ENCODE results near the gene TMEM167A. TPM values are rescaled to one million over a fixed set of nuclear protein-coding genes. Genes with fewer than 3 reads are reported as not detected.

The TMEM167A gene
- total RNA-seq, 1 donor from 2014 or later, result 49.1 TPM

GRCh38 chr5:83036991-83037575, 40.1 kb downstream of the TMEM167A start:
- no peaks in the 10 kb centered on the region for H3K27me3 ChIP-seq (ENCODE audit: low read depth)
- intact Hi-C loops (cut with micrococcal nuclease), result no loop called here
- peaks cover 36% of the 10 kb centered on the region for H3K4me1 ChIP-seq
- TF ChIP-seq CTCF (IDR thresholded peaks at IDR 0.05; ENCODE audit: borderline replicate concordance), result no peak
- H3K27ac ChIP-seq (replicated peaks), result no peak overlapping the region
- H3K4me3 ChIP-seq, result no peak overlapping the region
- H3K9me3 ChIP-seq (replicated peaks), result no peaks in the 10 kb centered on the region
- no peak for DNase-seq
- H3K36me3 ChIP-seq, result no peaks in the 10 kb centered on the region

GRCh38 chr5:83035373-83036100, 41.7 kb downstream of the TMEM167A start:
- H3K9me3 ChIP-seq (replicated peaks), result no peaks in the 10 kb centered on the region
- H3K4me3 ChIP-seq, result no peak overlapping the region
- intact Hi-C loops (cut with micrococcal nuclease), result no loop called here
- H3K27ac ChIP-seq (replicated peaks), result peak overlapping the region; percentile 64
- DNase-seq, result peak; percentile 66
- no peak for TF ChIP-seq CTCF (IDR thresholded peaks at IDR 0.05; ENCODE audit: borderline replicate concordance)
- peaks cover 36% of the 10 kb centered on the region for H3K4me1 ChIP-seq
- H3K36me3 ChIP-seq, result no peaks in the 10 kb centered on the region
- no peaks in the 10 kb centered on the region for H3K27me3 ChIP-seq (ENCODE audit: low read depth)

GRCh38 chr5:83034528-83035207, 42.5 kb downstream of the TMEM167A start:
- intact Hi-C loops (cut with micrococcal nuclease), result no loop called here
- TF ChIP-seq CTCF (IDR thresholded peaks at IDR 0.05; ENCODE audit: borderline replicate concordance), result no peak
- Histone ChIP-seq H3K36me3 (no peaks in the 10 kb centered on the region), H3K4me1 (peaks cover 36% of the 10 kb centered on the region), H3K27ac (replicated peaks) (peak overlapping the region; percentile 64), H3K4me3 (no peak overlapping the region), H3K9me3 (replicated peaks) (no peaks in the 10 kb centered on the region), H3K27me3 (ENCODE audit: low read depth) (no peaks in the 10 kb centered on the region)
- DNase-seq, result no peak

GRCh38 chr5:83034036-83034435, 43.2 kb downstream of the TMEM167A start:
- Histone ChIP-seq H3K4me3 (no peak overlapping the region), H3K4me1 (peaks cover 36% of the 10 kb centered on the region), H3K27me3 (ENCODE audit: low read depth) (no peaks in the 10 kb centered on the region), H3K9me3 (replicated peaks) (no peaks in the 10 kb centered on the region), H3K27ac (replicated peaks) (no peak overlapping the region), H3K36me3 (no peaks in the 10 kb centered on the region)
- no peak for DNase-seq
- intact Hi-C loops (cut with micrococcal nuclease), result no loop called here
- TF ChIP-seq CTCF (IDR thresholded peaks at IDR 0.05; ENCODE audit: borderline replicate concordance), result no peak

GRCh38 chr5:83031381-83031780, 45.8 kb downstream of the TMEM167A start:
- no peak for TF ChIP-seq CTCF (IDR thresholded peaks at IDR 0.05; ENCODE audit: borderline replicate concordance)
- no peaks in the 10 kb centered on the region for H3K9me3 ChIP-seq (replicated peaks)
- no peaks in the 10 kb centered on the region for H3K36me3 ChIP-seq
- no peak for DNase-seq
- H3K27ac ChIP-seq (replicated peaks), result no peak overlapping the region
- peaks cover 45% of the 10 kb centered on the region for H3K4me1 ChIP-seq
- intact Hi-C loops (cut with micrococcal nuclease), result no loop called here
- H3K4me3 ChIP-seq, result no peak overlapping the region
- H3K27me3 ChIP-seq (ENCODE audit: low read depth), result no peaks in the 10 kb centered on the region
